HT-29 (cell line): Measurements from ENCODE around the gene CDK15. TPM values are rescaled to one million over a fixed set of nuclear protein-coding genes. Genes with fewer than 3 reads are reported as not detected.

ENCODE experiments used
- DNase-seq: peaks from one replicate; pipeline ENCODE4 v3.0.0-alpha.2; 2015; ENCODE audit warnings: low spot score
- small RNA-seq: library from RNA; depleted of rRNA; stranded (forward); fragments of <200 nt; gene quantifications from one replicate; pipeline ENCODE3, GENCODE V24; 2014
- total RNA-seq: library from RNA; depleted of rRNA; stranded (reverse); fragments of >200 nt; shearing (Covaris generic); gene quantifications from 2 replicates; pipeline ENCODE4 v1.2.3, GENCODE V29; 2014; rRNA removed

The CDK15 gene
- total RNA-seq, 1 experiment from 2014 or later, result not detected

DNA sequence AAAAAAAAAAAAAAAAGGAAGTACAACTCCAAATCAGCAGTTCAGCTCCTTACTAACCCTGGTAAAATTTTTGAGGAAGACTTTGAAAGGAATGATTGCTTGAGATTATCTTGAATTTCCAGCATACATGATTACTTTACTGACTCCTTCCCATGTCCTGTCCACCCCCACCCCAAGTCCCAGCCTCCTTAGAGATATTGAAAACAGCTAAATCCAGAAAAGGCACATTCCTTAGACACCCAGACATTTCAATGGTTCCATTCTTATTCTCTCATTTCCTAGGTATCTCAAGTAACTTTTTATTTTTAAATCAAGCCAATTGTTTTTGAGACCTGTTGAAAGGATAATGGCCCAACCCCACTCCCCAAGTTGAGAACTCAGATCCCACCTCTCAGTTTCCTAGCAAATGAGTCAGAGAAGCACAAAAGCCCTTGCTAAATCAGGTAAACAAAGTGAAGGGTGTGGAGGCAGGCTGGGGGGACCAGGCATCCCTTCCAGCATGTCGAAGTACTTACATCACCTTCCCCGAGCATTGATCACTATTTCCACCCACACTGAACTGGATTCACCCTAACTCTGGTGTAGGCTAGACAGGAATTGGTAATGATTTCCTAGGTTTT, 131.9 kb downstream of the CDK15 start:
- DNase-seq, result no peak

DNA sequence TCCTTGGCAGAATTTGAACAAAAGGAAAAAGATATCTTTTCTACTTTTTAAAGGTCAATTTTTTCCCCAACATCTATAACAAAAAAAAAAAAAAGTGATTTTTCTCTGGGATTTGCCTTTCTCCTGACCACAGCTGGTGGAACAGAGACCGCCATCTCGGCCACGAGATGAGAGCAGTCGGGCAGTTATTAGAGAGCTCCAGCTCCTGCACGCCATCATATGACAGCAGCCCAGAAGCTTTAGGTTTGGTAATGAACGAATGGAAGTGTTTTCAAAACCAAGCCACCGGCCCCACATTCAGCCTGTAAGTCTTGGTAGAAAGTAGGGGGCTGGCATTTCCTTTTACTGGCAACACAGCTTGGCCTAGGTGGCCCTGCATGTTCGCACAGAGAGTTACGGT, 132.4 kb downstream of the CDK15 start:
- DNase-seq, result no peak

DNA sequence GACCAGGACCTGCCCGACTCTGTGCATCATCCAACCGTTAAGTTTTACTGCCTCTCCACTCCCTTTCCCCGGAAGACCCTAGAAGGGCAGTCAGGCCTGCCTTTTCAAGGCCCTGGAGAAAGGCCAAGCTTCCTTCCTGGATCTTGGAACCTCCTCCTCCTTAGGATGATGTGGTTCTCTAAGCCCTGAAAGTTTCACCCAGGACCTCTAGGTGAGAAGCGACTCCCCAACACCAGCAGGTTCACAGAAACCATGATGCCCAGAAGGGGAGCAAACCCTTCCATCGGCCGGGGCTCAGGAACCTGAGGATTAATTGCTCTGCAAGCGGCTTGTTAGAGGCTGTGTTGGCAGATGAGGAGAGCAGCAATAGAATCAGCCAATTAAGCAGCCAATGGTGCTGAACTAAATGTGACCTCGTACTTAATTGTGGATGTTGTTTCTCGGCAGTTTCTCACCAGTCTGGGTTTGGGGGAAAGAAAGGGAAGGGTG, 133.2 kb downstream of the CDK15 start:
- no peak for DNase-seq

DNA sequence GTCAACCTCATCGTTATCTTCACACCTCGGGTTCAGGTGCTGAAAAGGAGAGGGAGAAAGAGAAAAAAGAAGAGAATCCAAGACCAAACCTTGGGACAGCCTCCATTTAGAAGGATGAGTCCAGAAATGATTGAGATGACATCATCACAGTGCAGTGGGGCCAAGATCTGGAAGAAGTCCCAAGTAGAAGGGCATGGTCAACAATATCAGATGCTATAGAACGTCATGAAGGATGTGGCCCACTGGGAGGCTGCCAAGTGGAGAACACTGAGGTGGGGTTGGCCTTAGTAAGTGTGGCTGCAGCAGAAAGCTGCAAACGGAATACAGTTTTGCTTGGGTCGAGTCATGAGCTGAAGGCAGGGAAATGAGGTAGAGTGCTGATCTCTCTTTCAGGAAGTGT, 136.2 kb downstream of the CDK15 start:
- DNase-seq, result no peak

Small RNA genes lying within 50 kb of the gene (small RNA-seq; reads per million reads assigned to genes)
- gene RF00019 (not detected), gene RNU6-440P (not detected), gene UBE2V1P11 (not detected)

Other genes starting within 250 kb of the CDK15 start
- gene TMEM237, start 163.0 kb upstream of the CDK15 start, total RNA-seq, result 6.0 and 9.0 TPM in 2 replicates
- gene MPP4, start 107.9 kb upstream of the CDK15 start, total RNA-seq, result not detected in 2 replicates
- 8.9 and 13.4 TPM in 2 replicates for gene ALS2, start 25.6 kb upstream of the CDK15 start, total RNA-seq
- gene FZD7, start 227.3 kb downstream of the CDK15 start, total RNA-seq, result 17.4 and 18.2 TPM in 2 replicates